ENCODE data around the gene NFAM1.

- no peak for TF ChIP-seq CTCF (conservative IDR thresholded peaks at IDR 0.05; ENCODE audit: low read depth, low read length)
- no peak for TF ChIP-seq EZH2 (IDR thresholded peaks at IDR 0.05; ENCODE audit: borderline replicate concordance, low read depth, low read length, poor library complexity, severe bottlenecking)
These were observed 40.5 kb upstream of the NFAM1 start for GRCh38 chr22:42472671-42473070.

Measured in A673 (cell line).